NK-92 (cell line): Measurements from ENCODE around the gene NNT.
"Not testable (repeated sequence)": the region's sequence is repeated elsewhere in the genome, so short reads cannot be mapped to it uniquely, and the experiment has no call there.

Source experiments
- DNase-seq: peaks from one replicate; lab custom pipeline; 2025; ENCODE audit not compliant: unreplicated experiment; lab: John Stamatoyannopoulos, UW

NNT gene

GRCh38 chr5:43702293-43702692 is 99.3 kb downstream of the NNT start:
- DNase-seq: no peak

- DNase-seq: no peak
Measured at GRCh38 chr5:43702815-43703214, 99.8 kb downstream of the NNT start.

- DNase-seq: no peak
Measured at GRCh38 chr5:43704243-43704642, 101.3 kb downstream of the NNT start.

GRCh38 chr5:43706576-43706975 is 103.6 kb downstream of the NNT start:
- not testable (repeated sequence) for DNase-seq

- no peak for DNase-seq
Measured at GRCh38 chr5:43711496-43711895, 108.5 kb downstream of the NNT start.

- no peak for DNase-seq
Measured at GRCh38 chr5:43712081-43712480, 109.1 kb downstream of the NNT start.

GRCh38 chr5:43719783-43720182 is 116.8 kb downstream of the NNT start:
- DNase-seq: not testable (repeated sequence)

GRCh38 chr5:43728581-43728980 is 125.6 kb downstream of the NNT start:
- no peak for DNase-seq

GRCh38 chr5:43729846-43730478 is 127.0 kb downstream of the NNT start:
- no peak for DNase-seq

GRCh38 chr5:43730832-43731342 is 127.9 kb downstream of the NNT start:
- no peak for DNase-seq

- DNase-seq: no peak
Measured at GRCh38 chr5:43731573-43731972, 128.6 kb downstream of the NNT start.

GRCh38 chr5:43745923-43746548 is 143.1 kb downstream of the NNT start:
- DNase-seq: not testable (repeated sequence)

- no peak for DNase-seq
Measured at GRCh38 chr5:43750809-43751208, 147.8 kb downstream of the NNT start.

GRCh38 chr5:43753069-43753468 is 150.1 kb downstream of the NNT start:
- no peak for DNase-seq
